RWPE2 (cell line): ENCODE data around the gene E2F3.
A peak's percentile ranks its signal among the peaks of the same experiment; 100 is the strongest.

Experiments used
- ATAC-seq: fragments of 200-7000 bp; cut with Tn5 transposase; 3 replicates; pipeline ENCODE4 v1.9.1; 2021; ENCODE audit warnings: low read depth
- DNase-seq: peaks from one replicate; pipeline ENCODE4 v3.0.0-alpha.2; 2020; ENCODE audit warnings: low spot score
- H3K27ac ChIP-seq: fragments of 450-650 bp; 2 replicates; pipeline ENCODE4 v1.5.1; 2017; ENCODE audit warnings: mild to moderate bottlenecking; ENCODE audit not compliant: poor library complexity, severe bottlenecking
- H3K27me3 ChIP-seq: fragments of 250-450 bp; sonication (Bioruptor Pico); 2 replicates; pipeline ENCODE4 v1.5.1; 2021; ENCODE audit warnings: mild to moderate bottlenecking, moderate library complexity; ENCODE audit not compliant: insufficient read depth, poor library complexity, severe bottlenecking
- H3K36me3 ChIP-seq: fragments of 250-450 bp; sonication (Bioruptor Pico); 2 replicates; pipeline ENCODE4 v1.5.1; 2020; ENCODE audit warnings: low read depth, mild to moderate bottlenecking, moderate library complexity
- H3K4me1 ChIP-seq: fragments of 250-450 bp; sonication (Bioruptor Pico); 2 replicates; pipeline ENCODE4 v1.5.1; 2021; ENCODE audit warnings: mild to moderate bottlenecking, moderate library complexity; ENCODE audit not compliant: insufficient read depth, poor library complexity, severe bottlenecking
- H3K4me3 ChIP-seq: fragments of 250-450 bp; sonication (Bioruptor Pico); 2 replicates; pipeline ENCODE4 v1.5.1; 2021; ENCODE audit warnings: mild to moderate bottlenecking, moderate library complexity; ENCODE audit not compliant: severe bottlenecking
- H3K9me3 ChIP-seq: fragments of 250-450 bp; sonication (Bioruptor Pico); 2 replicates; pipeline ENCODE4 v1.5.1; 2021; ENCODE audit warnings: mild to moderate bottlenecking, moderate library complexity; ENCODE audit not compliant: severe bottlenecking
- CTCF ChIP-seq: fragments of 450-650 bp; IDR thresholded peaks from one replicate; pipeline ENCODE4 v1.5.1; 2017; ENCODE audit warnings: mild to moderate bottlenecking, moderate library complexity; ENCODE audit not compliant: poor library complexity, severe bottlenecking

The E2F3 gene

GRCh38 chr6:20448828-20449227 is 47.1 kb downstream of the E2F3 start:
- no peak for TF ChIP-seq CTCF
- Histone ChIP-seq H3K4me1 (no peaks in the 10 kb centered on the region), H3K27ac (no peak overlapping the region), H3K36me3 (peaks cover 20% of the 10 kb centered on the region; the same call in 1 of the 2 replicates), H3K27me3 (no peaks in the 10 kb centered on the region), H3K4me3 (no peak overlapping the region), H3K9me3 (no peaks in the 10 kb centered on the region)
- ATAC-seq = no peak
- no peak for DNase-seq

- Histone ChIP-seq H3K4me1 (peaks cover 20% of the 10 kb centered on the region), H3K36me3 (peaks cover 6% of the 10 kb centered on the region), H3K27ac (peak overlapping the region; percentile 14), H3K9me3 (no peaks in the 10 kb centered on the region), H3K4me3 (no peak overlapping the region), H3K27me3 (no peaks in the 10 kb centered on the region)
- no peak for TF ChIP-seq CTCF
- ATAC-seq = no peak
- DNase-seq = no peak
Measured at GRCh38 chr6:20454204-20454824, 52.6 kb downstream of the E2F3 start.

GRCh38 chr6:20455251-20455940 is 53.7 kb downstream of the E2F3 start:
- peaks cover 9% of the 10 kb centered on the region for H3K36me3 ChIP-seq
- no peak overlapping the region for H3K4me3 ChIP-seq
- peaks cover 20% of the 10 kb centered on the region for H3K4me1 ChIP-seq
- H3K9me3 ChIP-seq = no peaks in the 10 kb centered on the region
- peak overlapping the region; percentile 14 for H3K27ac ChIP-seq
- ATAC-seq (peak; percentile 80), DNase-seq (no peak)
- no peaks in the 10 kb centered on the region for H3K27me3 ChIP-seq
- no peak for TF ChIP-seq CTCF

- ATAC-seq = no peak
- Histone ChIP-seq H3K4me3 (no peak overlapping the region), H3K4me1 (peaks cover 20% of the 10 kb centered on the region), H3K36me3 (peaks cover 14% of the 10 kb centered on the region), H3K9me3 (no peaks in the 10 kb centered on the region), H3K27me3 (no peaks in the 10 kb centered on the region), H3K27ac (no peak overlapping the region)
- TF ChIP-seq CTCF = no peak
- DNase-seq = no peak
Measured at GRCh38 chr6:20458027-20458894, 56.6 kb downstream of the E2F3 start.
